ENCODE data around the gene WNK1.

- TF ChIP-seq CTCF (IDR thresholded peaks at IDR 0.05) (no peak), POLR2A (IDR thresholded peaks at IDR 0.05) (no peak)
Observed at GRCh38 chr12:704516-705242, 47.7 kb upstream of the WNK1 start.
